AG08396 (cell line): ENCODE results near the gene GRB10.

Experiments used
- DNase-seq: peaks from one replicate; pipeline ENCODE4 v3.0.0; 2012; ENCODE audit warnings: low spot score, mixed read lengths

Gene GRB10

GRCh38 chr7:50718876-50719275 lies 63.8 kb downstream of the GRB10 start:
- no peak for DNase-seq

GRCh38 chr7:50718311-50718710 lies 64.4 kb downstream of the GRB10 start:
- DNase-seq: no peak

- DNase-seq: no peak
These were observed 65.5 kb downstream of the GRB10 start for GRCh38 chr7:50717181-50717580.

- DNase-seq: no peak
These were observed 67.8 kb downstream of the GRB10 start for GRCh38 chr7:50714857-50715256.

- DNase-seq: no peak
These were observed 69.4 kb downstream of the GRB10 start for GRCh38 chr7:50713123-50713965.

GRCh38 chr7:50712252-50713122 lies 70.2 kb downstream of the GRB10 start:
- no peak for DNase-seq

- DNase-seq: no peak
These were observed 71.2 kb downstream of the GRB10 start for GRCh38 chr7:50711271-50712175.

GRCh38 chr7:50710441-50711154 lies 72.1 kb downstream of the GRB10 start:
- no peak for DNase-seq

GRCh38 chr7:50709151-50709550 lies 73.5 kb downstream of the GRB10 start:
- DNase-seq: no peak

GRCh38 chr7:50707236-50708006 lies 75.3 kb downstream of the GRB10 start:
- no peak for DNase-seq

- no peak for DNase-seq
These were observed 76.2 kb downstream of the GRB10 start for GRCh38 chr7:50706469-50706937.

- DNase-seq: no peak
These were observed 77.9 kb downstream of the GRB10 start for GRCh38 chr7:50704844-50705243.

GRCh38 chr7:50703654-50704053 lies 79.0 kb downstream of the GRB10 start:
- no peak for DNase-seq

GRCh38 chr7:50699143-50699542 lies 83.6 kb downstream of the GRB10 start:
- DNase-seq: no peak

GRCh38 chr7:50697748-50698147 lies 84.9 kb downstream of the GRB10 start:
- no peak for DNase-seq

- DNase-seq: no peak
These were observed 85.7 kb downstream of the GRB10 start for GRCh38 chr7:50696810-50697582.

GRCh38 chr7:50695026-50695425 lies 87.7 kb downstream of the GRB10 start:
- no peak for DNase-seq

GRCh38 chr7:50693455-50694130 lies 89.1 kb downstream of the GRB10 start:
- no peak for DNase-seq

- no peak for DNase-seq
These were observed 92.1 kb downstream of the GRB10 start for GRCh38 chr7:50690541-50691011.
